ENCODE measurements around the gene RPL29.
A peak's percentile ranks its signal among the peaks of the same experiment; 100 is the strongest.
"Not testable (repeated sequence)": the region's sequence is repeated elsewhere in the genome, so short reads cannot be mapped to it uniquely, and the experiment has no call there.

The RPL29 gene

GRCh38 chr3:52006017-52006819 is 10.5 kb upstream of the RPL29 start:
- no peak for DNase-seq (ENCODE audit: low read depth in 2 of 2)

GRCh38 chr3:52005571-52005986 is 9.9 kb upstream of the RPL29 start:
- no peak for DNase-seq (ENCODE audit: low read depth in 2 of 2)

- DNase-seq (ENCODE audit: low read depth in 2 of 2), result no peak
These were observed 9.3 kb upstream of the RPL29 start for GRCh38 chr3:52004906-52005395.

- no peak for DNase-seq (ENCODE audit: low read depth in 2 of 2)
These were observed 8.6 kb upstream of the RPL29 start for GRCh38 chr3:52004163-52004787.

GRCh38 chr3:52002748-52003147 is 7.1 kb upstream of the RPL29 start:
- no peak for DNase-seq (ENCODE audit: low read depth in 2 of 2)

GRCh38 chr3:52001443-52001974 is 5.8 kb upstream of the RPL29 start:
- peak; percentile 68 to 78 for DNase-seq (ENCODE audit: low read depth in 2 of 2)

GRCh38 chr3:51999846-52000245 is 4.2 kb upstream of the RPL29 start:
- DNase-seq (ENCODE audit: low read depth in 2 of 2), result no peak

- DNase-seq (ENCODE audit: low read depth in 2 of 2), result no peak
These were observed 3.1 kb upstream of the RPL29 start for GRCh38 chr3:51998774-51999173.

GRCh38 chr3:51997935-51998596 is 2.4 kb upstream of the RPL29 start:
- no peak for DNase-seq (ENCODE audit: low read depth in 2 of 2)

- DNase-seq (ENCODE audit: low read depth in 2 of 2), result no peak
These were observed 1.5 kb upstream of the RPL29 start for GRCh38 chr3:51997172-51997571.

GRCh38 chr3:51994530-51994929 is 1.2 kb downstream of the RPL29 start:
- no peak for DNase-seq (ENCODE audit: low read depth in 2 of 2)

- not testable (repeated sequence) for DNase-seq (ENCODE audit: low read depth in 2 of 2)
These were observed 2.0 kb downstream of the RPL29 start for GRCh38 chr3:51993657-51994056.

GRCh38 chr3:51992017-51992682 is 3.5 kb downstream of the RPL29 start:
- DNase-seq (ENCODE audit: low read depth in 2 of 2), result no peak

GRCh38 chr3:51990501-51990971 is 5.2 kb downstream of the RPL29 start:
- DNase-seq (ENCODE audit: low read depth in 2 of 2), result not testable (repeated sequence)

GRCh38 chr3:51988286-51989146 is 7.2 kb downstream of the RPL29 start:
- DNase-seq (ENCODE audit: low read depth in 2 of 2), result no peak

- DNase-seq (ENCODE audit: low read depth in 2 of 2), result no peak
These were observed 8.1 kb downstream of the RPL29 start for GRCh38 chr3:51987568-51987967.

- DNase-seq (ENCODE audit: low read depth in 2 of 2), result no peak
These were observed 9.4 kb downstream of the RPL29 start for GRCh38 chr3:51986010-51986947.

- DNase-seq (ENCODE audit: low read depth in 2 of 2), result no peak
These were observed 10.6 kb downstream of the RPL29 start for GRCh38 chr3:51985063-51985462.

- DNase-seq (ENCODE audit: low read depth in 2 of 2), result no peak
These were observed 11.4 kb downstream of the RPL29 start for GRCh38 chr3:51984269-51984647.

Measured in stimulated activated CD4-positive, alpha-beta T cell treated with anti-CD3 and anti-CD28 coated beads, Interleukin-15, amount 100 ng/mL, for 48 hours (primary cell).